Smooth muscle cell of the brain vasculature (primary cell): ENCODE results near the gene PCED1A.
"Not testable (repeated sequence)": the region's sequence is repeated elsewhere in the genome, so short reads cannot be mapped to it uniquely, and the experiment has no call there.

Experiments
- DNase-seq: peaks from one replicate; pipeline ENCODE4 v3.0.0-alpha.2; 2012; ENCODE audit warnings: low read depth, low spot score

Gene PCED1A

DNA sequence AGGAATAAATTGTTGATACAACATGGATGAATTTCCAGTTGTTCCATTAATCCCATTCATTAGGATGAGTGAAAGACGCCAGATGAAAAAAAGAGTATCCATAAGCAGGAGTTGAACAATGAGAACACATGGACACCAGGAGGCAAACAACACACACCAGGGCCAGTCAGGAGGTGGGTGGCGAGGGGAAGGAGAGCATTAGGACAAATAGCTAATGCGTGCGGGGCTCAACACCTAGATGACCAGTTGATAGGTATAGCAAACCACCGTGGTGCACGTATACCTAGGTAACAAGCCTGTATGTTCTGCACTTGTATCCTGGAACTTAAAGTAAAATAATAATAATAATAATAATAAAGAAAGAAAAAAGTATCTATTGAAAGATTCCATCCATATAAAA is 11.1 kb downstream of the PCED1A start:
- no peak for DNase-seq

- DNase-seq, result no peak
These were observed 13.8 kb downstream of the PCED1A start for GRCh38 chr20:2826655-2827054.

- DNase-seq, result no peak
These were observed 14.7 kb downstream of the PCED1A start for GRCh38 chr20:2825761-2826160.

DNA sequence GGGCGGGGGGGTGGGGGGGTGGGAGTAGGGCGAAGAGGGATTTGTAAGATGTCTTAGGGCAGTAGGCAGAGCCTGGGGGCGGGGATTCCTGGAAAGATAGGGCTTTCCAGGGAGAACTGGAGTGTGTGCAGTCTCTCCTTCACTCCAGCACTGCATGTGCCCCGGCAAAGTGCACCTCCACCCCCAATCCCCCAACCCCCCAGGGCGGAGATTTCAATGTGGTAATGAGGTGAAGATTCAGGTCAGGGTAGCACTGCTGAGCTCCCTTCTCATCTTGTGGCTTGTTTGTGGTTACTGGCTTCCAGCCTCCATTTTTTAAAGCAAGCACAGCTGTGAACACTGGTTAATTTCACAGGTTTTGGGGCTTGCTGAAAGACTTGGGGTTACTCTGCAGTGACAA is 18.4 kb downstream of the PCED1A start:
- DNase-seq, result no peak

GRCh38 chr20:2820896-2821869 is 19.3 kb downstream of the PCED1A start:
- no peak for DNase-seq

- DNase-seq, result no peak
These were observed 20.2 kb downstream of the PCED1A start for GRCh38 chr20:2820084-2820895.

- no peak for DNase-seq
These were observed 22.4 kb downstream of the PCED1A start for GRCh38 chr20:2817891-2818595.

- no peak for DNase-seq
These were observed 23.1 kb downstream of the PCED1A start for GRCh38 chr20:2817341-2817726.

- DNase-seq, result no peak
These were observed 23.7 kb downstream of the PCED1A start for GRCh38 chr20:2816583-2817340.

DNA sequence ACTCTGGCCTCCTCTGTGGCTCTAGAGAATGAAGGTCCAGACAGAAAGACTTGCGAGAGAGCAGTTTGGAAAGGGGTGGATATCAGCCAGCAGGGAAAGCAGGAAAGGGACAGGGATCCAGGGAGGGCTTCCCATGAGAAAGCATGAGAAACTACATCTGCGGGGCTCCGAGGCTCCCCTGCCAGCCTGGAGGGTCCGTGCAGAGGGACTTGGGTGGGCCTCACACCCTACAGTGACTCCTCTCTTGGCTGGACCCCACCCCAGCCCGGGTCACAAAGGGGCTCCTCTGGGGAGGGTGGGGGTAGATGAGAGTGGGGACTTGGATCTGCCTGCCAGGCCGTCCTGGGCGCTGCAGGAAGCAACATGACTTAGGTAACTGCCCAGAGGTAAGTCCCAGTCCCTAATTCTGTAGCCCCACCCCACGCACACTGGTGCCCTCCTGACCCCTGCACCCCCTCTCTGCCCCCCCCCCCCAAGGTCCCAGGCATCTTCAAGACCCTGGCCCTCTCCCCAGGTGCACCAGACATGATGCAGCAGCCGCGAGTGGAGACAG is 24.3 kb downstream of the PCED1A start, which contains the start of gene TMEM239:
TSS of gene TMEM239 (plus strand) at position 335 of the 553 bp plus-strand sequence. CDS start at position 526, 191 bp downstream.
- DNase-seq, result no peak

DNA sequence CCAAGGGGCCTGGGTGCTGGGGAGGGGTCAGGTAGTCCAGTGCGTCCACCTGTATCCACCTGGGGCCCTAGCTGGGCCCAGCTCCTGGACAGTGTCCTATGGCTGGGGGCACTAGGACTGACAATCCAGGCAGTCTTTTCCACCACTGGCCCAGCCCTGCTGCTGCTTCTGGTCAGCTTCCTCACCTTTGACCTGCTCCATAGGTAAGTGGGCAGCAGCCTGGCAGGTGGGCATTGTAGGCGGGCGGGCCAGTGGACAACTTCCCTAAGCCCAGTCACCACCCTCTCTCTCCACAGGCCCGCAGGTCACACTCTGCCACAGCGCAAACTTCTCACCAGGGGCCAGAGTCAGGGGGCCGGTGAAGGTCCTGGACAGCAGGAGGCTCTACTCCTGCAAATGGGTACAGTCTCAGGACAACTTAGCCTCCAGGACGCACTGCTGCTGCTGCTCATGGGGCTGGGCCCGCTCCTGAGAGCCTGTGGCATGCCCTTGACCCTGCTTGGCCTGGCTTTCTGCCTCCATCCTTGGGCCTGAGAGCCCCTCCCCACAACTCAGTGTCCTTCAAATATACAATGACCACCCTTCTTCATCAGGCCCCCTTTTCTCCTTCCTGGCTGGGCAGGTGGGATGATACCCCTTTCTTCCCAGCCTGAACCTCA is 25.1 kb downstream of the PCED1A start:
- DNase-seq, result no peak

- peak; percentile 100 for DNase-seq
These were observed 25.8 kb downstream of the PCED1A start, which contains the start of gene C20orf141 for GRCh38 chr20:2814587-2815051. TSS of gene C20orf141 (plus strand) at chr20:2814987. CDS start at chr20:2815185, 198 bp downstream.

DNA sequence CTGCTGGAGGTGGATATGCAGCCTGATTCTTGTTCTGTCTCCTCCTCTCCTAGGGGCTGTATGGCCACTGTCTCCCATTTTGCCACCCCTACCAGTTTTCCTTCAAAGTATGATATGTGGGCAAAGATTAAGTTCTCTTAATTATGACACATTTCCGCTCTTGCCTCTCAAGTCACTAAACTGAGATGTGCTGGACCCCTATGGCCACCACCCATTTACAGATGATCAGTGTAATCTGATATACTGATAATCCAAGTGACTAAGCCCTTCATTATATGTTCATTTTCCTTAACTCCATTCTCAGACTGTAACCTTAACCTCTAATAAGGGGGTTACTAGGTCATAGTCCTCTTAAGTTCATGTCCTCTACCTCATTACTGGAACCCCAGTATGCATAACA is 26.4 kb downstream of the PCED1A start:
- no peak for DNase-seq

- no peak for DNase-seq
These were observed 28.3 kb downstream of the PCED1A start for GRCh38 chr20:2812189-2812588.

DNA sequence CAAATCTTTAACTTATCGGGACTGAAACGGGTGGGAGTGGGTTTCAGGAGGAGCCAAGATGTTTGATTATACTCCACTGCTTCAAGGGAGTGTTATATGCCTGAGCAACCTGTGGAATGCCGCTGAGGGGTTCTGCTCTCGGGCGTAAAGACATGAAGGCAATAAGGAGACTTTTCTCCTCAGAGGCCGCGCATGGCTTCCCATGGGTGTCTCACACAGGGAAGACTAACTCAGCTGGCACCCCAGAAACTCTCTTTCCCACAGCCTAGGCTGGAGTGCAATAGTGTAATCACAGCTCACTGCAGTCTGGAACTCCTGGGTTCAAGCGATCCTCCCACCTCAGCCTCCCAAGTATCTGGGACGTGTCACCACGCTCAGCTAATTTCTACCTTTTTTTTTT is 30.8 kb downstream of the PCED1A start:
- no peak for DNase-seq

DNA sequence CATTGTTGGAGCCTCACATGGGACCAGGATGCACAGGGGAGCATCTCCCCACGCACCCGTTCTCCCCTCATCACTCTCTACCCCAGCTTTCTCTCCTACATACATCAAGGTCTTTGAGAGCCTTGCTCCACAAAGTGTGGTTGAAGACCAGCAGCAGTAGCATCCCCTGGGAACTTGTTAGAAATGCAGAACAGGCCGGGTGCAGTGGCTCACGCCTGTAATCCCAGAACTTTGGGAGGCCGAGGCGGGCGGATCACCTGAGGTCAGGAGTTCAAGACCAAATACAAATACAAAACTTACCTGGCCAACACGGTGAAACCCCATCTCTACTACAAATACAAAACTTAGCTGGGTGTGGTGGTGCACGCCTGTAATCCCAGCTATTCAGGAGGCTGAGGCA is 32.5 kb downstream of the PCED1A start:
- DNase-seq, result not testable (repeated sequence)

- no peak for DNase-seq
These were observed 33.4 kb downstream of the PCED1A start for GRCh38 chr20:2807019-2807418.

DNA sequence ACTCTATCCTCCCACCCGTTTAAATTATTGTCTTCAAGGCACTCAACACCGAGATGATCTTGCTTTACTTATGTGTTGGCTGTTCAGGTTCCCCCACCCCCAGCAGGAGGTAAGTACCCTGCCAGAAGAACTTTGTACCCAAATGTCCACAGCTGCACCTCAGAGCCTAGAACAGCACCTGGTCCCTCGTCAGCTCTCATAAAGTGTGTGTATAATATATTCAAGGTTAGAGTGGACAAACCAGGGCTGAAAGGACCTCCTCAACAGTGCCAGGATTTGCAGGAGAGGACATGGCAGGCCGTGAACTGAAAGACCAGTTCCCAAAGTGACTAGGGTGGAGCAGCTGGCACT is 34.1 kb downstream of the PCED1A start:
- DNase-seq, result no peak

GRCh38 chr20:2805689-2806350 is 34.6 kb downstream of the PCED1A start:
- no peak for DNase-seq
